ENCODE data around the gene KCNJ14.

DNA sequence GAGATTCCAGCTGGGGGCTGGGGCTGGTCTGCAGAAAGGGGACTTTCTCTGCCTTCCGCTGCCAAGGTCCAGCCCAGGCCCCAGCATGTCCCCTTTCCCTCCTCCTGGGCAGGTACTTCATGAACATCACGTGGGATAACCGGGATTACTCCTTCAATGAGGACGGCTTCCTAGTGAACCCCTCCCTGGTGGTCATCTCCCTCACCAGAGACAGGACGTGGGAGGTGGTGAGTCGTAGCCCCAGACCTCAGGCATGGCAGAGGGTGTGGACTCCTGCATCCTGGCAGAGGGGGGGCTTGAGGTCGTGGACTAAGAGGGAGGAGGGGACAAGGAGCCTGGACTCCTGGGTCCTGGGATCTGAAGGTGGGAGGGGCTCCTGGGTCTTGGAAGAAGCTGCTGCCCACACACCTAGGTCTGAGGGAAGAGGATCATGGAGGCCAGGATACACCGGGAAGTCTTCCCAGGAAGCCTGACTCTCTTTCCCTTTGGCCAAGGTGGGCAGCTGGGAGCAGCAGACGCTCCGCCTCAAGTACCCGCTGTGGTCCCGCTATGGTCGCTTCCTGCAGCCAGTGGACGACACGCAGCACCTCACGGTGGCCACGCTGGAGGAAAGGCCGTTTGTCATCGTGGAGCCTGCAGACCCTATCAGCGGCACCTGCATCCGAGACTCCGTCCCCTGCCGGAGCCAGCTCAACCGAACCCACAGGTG lies 41.3 kb upstream of the KCNJ14 start:
- TF ChIP-seq POLR2A (IDR thresholded peaks at IDR 0.05; ENCODE audit: low read depth, low read length) (no peak), POLR2AphosphoS5 (IDR thresholded peaks at IDR 0.05; ENCODE audit: low read depth, low read length) (no peak), TAF1 (IDR thresholded peaks at IDR 0.05; ENCODE audit: borderline replicate concordance, low read depth, low read length) (no peak)

Data from GM12892 (cell line).